ENCODE data around the gene SEMA3F. TPM values are rescaled to one million over a fixed set of nuclear protein-coding genes. Genes with fewer than 3 reads are reported as not detected.

The SEMA3F gene
- total RNA-seq, 1 experiment from 2014 or later, result 3.9 TPM

DNA sequence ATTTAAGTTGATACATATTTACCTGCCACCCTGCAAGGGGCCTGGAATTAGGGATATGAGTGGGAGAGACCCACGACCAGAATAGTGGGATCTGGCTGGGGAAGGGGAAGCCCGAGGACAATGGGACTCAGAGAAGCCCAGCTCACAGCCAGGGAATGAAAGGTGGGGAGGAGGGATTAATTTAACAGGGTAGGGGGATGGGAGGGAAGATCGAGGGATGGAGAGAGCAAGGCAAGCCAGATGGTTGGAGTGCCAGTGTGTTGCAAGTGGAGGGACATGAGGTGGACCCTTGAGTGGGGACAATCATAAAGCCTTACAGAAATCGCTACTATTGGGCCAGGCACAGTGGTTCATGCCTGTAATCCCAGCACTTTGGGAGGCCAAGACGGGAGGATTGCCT lies 76.5 kb downstream of the SEMA3F start:
- POLR2A ChIA-PET (ENCODE audit: low non-redundant PET), result no interaction called here
- Histone ChIP-seq H3K27me3 (replicated peaks; ENCODE audit: insufficient read depth, low read depth, low read length, poor library complexity) (no peaks in the 10 kb centered on the region), H3K4me3 (ENCODE audit: low read depth, low read length, poor library complexity, severe bottlenecking) (no peak overlapping the region), H3K27ac (ENCODE audit: low read depth, low read length, poor library complexity, severe bottlenecking) (no peak overlapping the region), H3K4me1 (ENCODE audit: insufficient read depth, low read length, poor library complexity, severe bottlenecking) (peaks cover 8% of the 10 kb centered on the region), H3K9me3 (ENCODE audit: low read depth, low read length, poor library complexity, severe bottlenecking) (no peaks in the 10 kb centered on the region), H3K36me3 (ENCODE audit: insufficient read depth, low read length, poor library complexity, severe bottlenecking) (no peaks in the 10 kb centered on the region)
- CTCF ChIA-PET, result interaction anchor here (1.0 kb wide), 1 partner anchor 28 kb away, joined by 3 read pairs; no protein-coding TSS in a partner anchor
- BruUV-seq (replicated peaks), result no TSS peak
- TF ChIP-seq, protein P1, sequence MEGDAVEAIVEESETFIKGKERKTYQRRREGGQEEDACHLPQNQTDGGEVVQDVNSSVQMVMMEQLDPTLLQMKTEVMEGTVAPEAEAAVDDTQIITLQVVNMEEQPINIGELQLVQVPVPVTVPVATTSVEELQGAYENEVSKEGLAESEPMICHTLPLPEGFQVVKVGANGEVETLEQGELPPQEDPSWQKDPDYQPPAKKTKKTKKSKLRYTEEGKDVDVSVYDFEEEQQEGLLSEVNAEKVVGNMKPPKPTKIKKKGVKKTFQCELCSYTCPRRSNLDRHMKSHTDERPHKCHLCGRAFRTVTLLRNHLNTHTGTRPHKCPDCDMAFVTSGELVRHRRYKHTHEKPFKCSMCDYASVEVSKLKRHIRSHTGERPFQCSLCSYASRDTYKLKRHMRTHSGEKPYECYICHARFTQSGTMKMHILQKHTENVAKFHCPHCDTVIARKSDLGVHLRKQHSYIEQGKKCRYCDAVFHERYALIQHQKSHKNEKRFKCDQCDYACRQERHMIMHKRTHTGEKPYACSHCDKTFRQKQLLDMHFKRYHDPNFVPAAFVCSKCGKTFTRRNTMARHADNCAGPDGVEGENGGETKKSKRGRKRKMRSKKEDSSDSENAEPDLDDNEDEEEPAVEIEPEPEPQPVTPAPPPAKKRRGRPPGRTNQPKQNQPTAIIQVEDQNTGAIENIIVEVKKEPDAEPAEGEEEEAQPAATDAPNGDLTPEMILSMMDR (conservative IDR thresholded peaks at IDR 0.05; ENCODE audit: low read depth, low read length), result no peak
- intact Hi-C loops (cut with micrococcal nuclease; ENCODE audit: unreplicated experiment), result no loop called here
- no peak for DNase-seq (ENCODE audit: low spot score)

DNA sequence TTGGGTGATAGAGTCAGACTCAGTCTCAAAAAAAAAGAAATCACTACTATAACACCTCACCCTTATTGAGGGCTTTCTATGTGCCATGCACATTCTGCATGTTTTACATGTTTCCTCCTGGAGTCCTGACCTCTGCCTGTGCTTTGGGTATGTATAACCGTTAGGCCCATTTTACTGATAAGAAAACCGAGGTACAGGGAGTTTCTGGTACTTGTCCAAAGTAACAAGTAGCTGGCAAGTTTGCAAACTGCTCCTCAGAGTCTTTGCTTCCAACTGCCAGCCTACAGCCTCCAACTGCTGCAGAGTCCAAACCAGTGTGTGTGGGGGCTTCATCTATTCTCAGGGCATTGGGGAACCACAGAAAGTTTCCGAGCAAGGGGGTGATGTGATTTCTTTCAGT lies 77.2 kb downstream of the SEMA3F start:
- intact Hi-C loops (cut with micrococcal nuclease; ENCODE audit: unreplicated experiment), result no loop called here
- Histone ChIP-seq H3K27ac (ENCODE audit: low read depth, low read length, poor library complexity, severe bottlenecking) (no peak overlapping the region), H3K4me3 (ENCODE audit: low read depth, low read length, poor library complexity, severe bottlenecking) (no peak overlapping the region), H3K36me3 (ENCODE audit: insufficient read depth, low read length, poor library complexity, severe bottlenecking) (no peaks in the 10 kb centered on the region), H3K4me1 (ENCODE audit: insufficient read depth, low read length, poor library complexity, severe bottlenecking) (peaks cover 8% of the 10 kb centered on the region), H3K27me3 (replicated peaks; ENCODE audit: insufficient read depth, low read depth, low read length, poor library complexity) (no peaks in the 10 kb centered on the region), H3K9me3 (ENCODE audit: low read depth, low read length, poor library complexity, severe bottlenecking) (no peaks in the 10 kb centered on the region)
- POLR2A ChIA-PET (ENCODE audit: low non-redundant PET), result no interaction called here
- DNase-seq (ENCODE audit: low spot score), result no peak
- no peak for TF ChIP-seq EZH2 (IDR thresholded peaks at IDR 0.05; ENCODE audit: borderline replicate concordance, low read depth, low read length, poor library complexity, severe bottlenecking)
- TF ChIP-seq, protein P1 (conservative IDR thresholded peaks at IDR 0.05; ENCODE audit: low read depth, low read length), result no peak
- no TSS peak for BruUV-seq (replicated peaks)
- CTCF ChIA-PET, result no interaction called here

DNA sequence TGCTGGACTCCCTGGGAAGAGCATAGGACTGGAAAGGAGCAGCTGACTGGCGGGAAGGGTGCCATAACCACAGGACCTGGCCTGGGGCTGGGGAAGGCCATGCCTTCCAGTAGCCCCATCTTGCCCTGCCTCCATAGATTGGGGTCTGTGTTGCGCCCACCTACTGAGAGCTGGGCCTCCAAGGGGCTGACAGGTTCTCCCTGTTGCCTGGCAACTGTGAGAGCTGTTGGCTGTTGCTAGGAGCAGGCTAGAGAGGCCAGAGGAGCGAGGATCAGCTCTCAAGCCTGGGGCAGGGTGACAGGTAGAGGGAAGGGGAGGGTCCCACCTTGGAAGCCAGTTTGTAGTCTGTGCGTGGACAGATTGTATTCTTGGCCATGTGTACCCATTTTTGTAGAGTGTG lies 78.1 kb downstream of the SEMA3F start:
- DNase-seq (ENCODE audit: low spot score), result no peak
- Histone ChIP-seq H3K36me3 (ENCODE audit: insufficient read depth, low read length, poor library complexity, severe bottlenecking) (no peaks in the 10 kb centered on the region), H3K9me3 (ENCODE audit: low read depth, low read length, poor library complexity, severe bottlenecking) (no peaks in the 10 kb centered on the region), H3K27ac (ENCODE audit: low read depth, low read length, poor library complexity, severe bottlenecking) (no peak overlapping the region), H3K4me1 (ENCODE audit: insufficient read depth, low read length, poor library complexity, severe bottlenecking) (peaks cover 7% of the 10 kb centered on the region), H3K27me3 (replicated peaks; ENCODE audit: insufficient read depth, low read depth, low read length, poor library complexity) (no peaks in the 10 kb centered on the region), H3K4me3 (ENCODE audit: low read depth, low read length, poor library complexity, severe bottlenecking) (no peak overlapping the region)
- TF ChIP-seq, protein P1 (conservative IDR thresholded peaks at IDR 0.05; ENCODE audit: low read depth, low read length), result no peak
- TF ChIP-seq EZH2 (IDR thresholded peaks at IDR 0.05; ENCODE audit: borderline replicate concordance, low read depth, low read length, poor library complexity, severe bottlenecking), result no peak
- intact Hi-C loops (cut with micrococcal nuclease; ENCODE audit: unreplicated experiment), result no loop called here
- CTCF ChIA-PET, result interaction anchor here (0.6 kb wide), 2 partner anchors 26 to 1922 kb away, joined by 3 read pairs; no protein-coding TSS in a partner anchor
- BruUV-seq (replicated peaks), result no TSS peak
- POLR2A ChIA-PET (ENCODE audit: low non-redundant PET), result no interaction called here

Measured in A673 (cell line).